Nephron progenitor cell (in vitro differentiated cells): ENCODE data around the gene CPEB4.

Experiments
- DNase-seq: peaks from one replicate; pipeline ENCODE4 v3.0.0; 2021
- H3K27ac Mint-ChIP-seq: 2 replicates; pipeline ENCODE4 v1.8.0; 2021; ENCODE audit warnings: mild to moderate bottlenecking, moderate library complexity, mixed read lengths
- H3K27me3 Mint-ChIP-seq: 2 replicates; pipeline ENCODE4 v1.8.0; 2021; ENCODE audit warnings: mild to moderate bottlenecking, low read depth, mixed read lengths; ENCODE audit not compliant: poor library complexity
- H3K36me3 Mint-ChIP-seq: 2 replicates; pipeline ENCODE4 v1.8.0; 2021; ENCODE audit warnings: low read depth, mixed read lengths
- H3K4me1 Mint-ChIP-seq: 2 replicates; pipeline ENCODE4 v1.8.0; 2021; ENCODE audit warnings: mixed read lengths
- H3K4me3 Mint-ChIP-seq: 2 replicates; pipeline ENCODE4 v1.8.0; 2021; ENCODE audit warnings: mild to moderate bottlenecking, moderate library complexity, mixed read lengths
- H3K9me3 Mint-ChIP-seq: 2 replicates; pipeline ENCODE4 v1.8.0; 2021; ENCODE audit warnings: mild to moderate bottlenecking, moderate library complexity, mixed read lengths
- TF ChIP-seq, protein P1 (sequence below): fragments of 200-600 bp; sonication (generic); IDR thresholded peaks from 2 replicates; pipeline ENCODE4 v1.5.0; 2021; ENCODE audit warnings: antibody characterized with exemption

CPEB4 gene

DNA sequence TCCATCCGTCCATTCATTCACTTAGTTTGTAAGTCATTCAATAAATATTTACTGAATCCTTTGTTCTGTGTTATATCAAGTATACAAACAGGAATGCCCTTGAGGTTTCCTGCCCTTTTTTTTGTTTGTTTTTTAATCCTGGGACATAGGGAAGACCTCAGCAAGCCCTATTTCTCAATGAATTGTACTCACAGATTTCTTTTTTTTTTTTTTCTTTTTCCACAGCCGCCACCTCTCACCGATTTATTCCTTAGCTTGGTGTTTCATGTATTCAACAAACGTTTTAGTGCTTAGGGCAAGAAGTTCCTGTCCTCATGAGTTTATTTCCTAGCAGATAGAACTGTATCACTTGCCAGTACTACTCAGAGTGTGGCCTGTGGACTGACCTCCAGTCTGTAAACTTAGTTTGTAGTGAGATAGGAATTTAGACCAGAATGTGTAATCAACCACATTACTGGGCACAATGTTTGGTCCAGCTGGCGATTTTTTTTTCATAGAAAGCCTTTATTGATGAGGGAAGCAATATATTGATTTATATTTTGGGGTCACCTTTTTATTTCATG is 65.5 kb downstream of the CPEB4 start:
- no peaks in the 10 kb centered on the region for H3K27me3 Mint-ChIP-seq
- H3K4me3 Mint-ChIP-seq = no peak overlapping the region
- TF ChIP-seq, protein P1, sequence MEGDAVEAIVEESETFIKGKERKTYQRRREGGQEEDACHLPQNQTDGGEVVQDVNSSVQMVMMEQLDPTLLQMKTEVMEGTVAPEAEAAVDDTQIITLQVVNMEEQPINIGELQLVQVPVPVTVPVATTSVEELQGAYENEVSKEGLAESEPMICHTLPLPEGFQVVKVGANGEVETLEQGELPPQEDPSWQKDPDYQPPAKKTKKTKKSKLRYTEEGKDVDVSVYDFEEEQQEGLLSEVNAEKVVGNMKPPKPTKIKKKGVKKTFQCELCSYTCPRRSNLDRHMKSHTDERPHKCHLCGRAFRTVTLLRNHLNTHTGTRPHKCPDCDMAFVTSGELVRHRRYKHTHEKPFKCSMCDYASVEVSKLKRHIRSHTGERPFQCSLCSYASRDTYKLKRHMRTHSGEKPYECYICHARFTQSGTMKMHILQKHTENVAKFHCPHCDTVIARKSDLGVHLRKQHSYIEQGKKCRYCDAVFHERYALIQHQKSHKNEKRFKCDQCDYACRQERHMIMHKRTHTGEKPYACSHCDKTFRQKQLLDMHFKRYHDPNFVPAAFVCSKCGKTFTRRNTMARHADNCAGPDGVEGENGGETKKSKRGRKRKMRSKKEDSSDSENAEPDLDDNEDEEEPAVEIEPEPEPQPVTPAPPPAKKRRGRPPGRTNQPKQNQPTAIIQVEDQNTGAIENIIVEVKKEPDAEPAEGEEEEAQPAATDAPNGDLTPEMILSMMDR = no peak
- H3K27ac Mint-ChIP-seq = no peak overlapping the region
- peaks cover 29% of the 10 kb centered on the region for H3K4me1 Mint-ChIP-seq
- H3K9me3 Mint-ChIP-seq = no peaks in the 10 kb centered on the region
- peaks cover 35% of the 10 kb centered on the region for H3K36me3 Mint-ChIP-seq
- DNase-seq = no peak

DNA sequence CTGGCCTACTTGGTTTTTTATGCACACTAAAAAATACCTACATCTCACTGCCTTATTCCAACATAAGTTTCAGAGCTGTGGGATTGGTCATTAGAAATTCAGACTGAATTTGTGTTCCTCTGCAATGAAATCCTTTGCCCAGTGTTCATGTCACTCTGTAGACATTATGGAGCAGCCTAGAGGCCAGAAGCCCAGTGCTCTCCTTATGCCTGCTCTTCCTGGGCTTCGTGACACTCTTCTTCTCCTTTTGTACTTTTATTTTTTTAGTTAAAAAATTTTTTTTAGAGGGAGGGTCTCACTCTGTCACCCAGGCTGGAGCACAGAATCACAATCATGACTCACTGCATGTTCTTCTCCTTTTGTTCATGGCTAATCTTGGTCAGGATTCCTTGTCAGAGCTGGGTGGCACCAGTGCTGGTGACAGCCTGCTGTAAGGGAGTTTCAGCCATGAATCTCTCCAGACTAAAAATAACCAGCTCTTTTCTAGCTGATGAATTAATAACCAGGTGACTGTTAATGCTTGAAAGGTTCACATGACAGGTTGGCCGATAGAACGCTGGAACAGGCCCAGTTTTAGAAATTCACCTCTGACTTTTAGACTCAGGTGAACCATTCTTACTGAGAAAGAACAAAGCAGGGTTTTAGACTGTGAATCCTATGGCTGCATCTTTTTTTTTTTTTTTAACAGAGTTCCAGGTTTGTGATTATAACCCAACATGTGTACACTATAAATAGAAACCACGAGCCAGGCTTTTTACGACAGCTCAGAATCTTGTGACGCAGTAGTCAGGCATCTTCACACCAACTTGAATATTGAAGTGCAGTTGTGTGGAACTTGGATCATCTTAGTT is 66.7 kb downstream of the CPEB4 start:
- Mint-ChIP-seq H3K27me3 (no peaks in the 10 kb centered on the region), H3K27ac (no peak overlapping the region), H3K4me1 (peaks cover 29% of the 10 kb centered on the region), H3K4me3 (no peak overlapping the region), H3K36me3 (peaks cover 28% of the 10 kb centered on the region), H3K9me3 (no peaks in the 10 kb centered on the region)
- TF ChIP-seq, protein P1 = no peak
- DNase-seq = no peak

DNA sequence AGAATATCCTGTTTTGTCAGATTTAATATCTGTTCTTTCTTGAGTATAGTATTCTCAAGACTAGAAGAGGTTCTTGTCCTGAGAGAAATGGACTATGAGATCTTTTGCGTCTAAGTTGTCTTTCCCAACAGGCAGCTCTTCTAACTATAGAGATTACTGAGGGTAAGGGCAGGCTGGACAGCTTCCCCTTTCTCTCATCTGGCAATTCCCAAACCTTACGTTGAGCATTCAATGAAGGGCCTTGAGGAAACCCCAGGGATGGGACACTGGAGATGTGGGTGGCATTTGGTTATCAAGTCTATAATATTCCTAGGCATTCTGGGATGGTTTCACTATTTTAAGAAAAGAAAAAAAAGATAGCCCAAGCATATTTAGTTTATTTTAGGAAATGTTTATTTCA is 72.8 kb downstream of the CPEB4 start:
- no peak overlapping the region for H3K4me3 Mint-ChIP-seq
- H3K9me3 Mint-ChIP-seq = no peaks in the 10 kb centered on the region
- TF ChIP-seq, protein P1 = no peak
- H3K36me3 Mint-ChIP-seq = no peaks in the 10 kb centered on the region
- H3K4me1 Mint-ChIP-seq = peaks cover 29% of the 10 kb centered on the region
- no peak for DNase-seq
- H3K27ac Mint-ChIP-seq = no peak overlapping the region
- no peaks in the 10 kb centered on the region for H3K27me3 Mint-ChIP-seq

DNA sequence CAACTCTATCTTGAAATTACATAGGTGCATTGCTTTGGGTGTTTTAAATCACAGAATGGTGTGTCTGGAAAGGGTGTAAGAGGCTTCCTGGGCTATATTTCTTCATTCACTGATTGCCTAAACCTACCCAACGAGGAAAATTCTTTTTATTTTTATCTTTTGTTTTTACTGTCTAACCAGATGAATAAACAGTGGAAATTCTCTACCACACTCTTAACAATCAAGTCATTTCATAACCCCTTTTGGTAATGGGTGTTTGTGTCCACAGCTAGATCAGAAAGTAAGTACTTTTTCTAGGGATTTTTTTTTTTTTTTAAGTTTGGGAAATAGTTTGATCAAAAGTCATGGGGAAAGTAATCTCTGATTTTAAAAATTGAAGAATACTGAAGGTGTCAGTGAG is 73.3 kb downstream of the CPEB4 start:
- H3K27me3 Mint-ChIP-seq = no peaks in the 10 kb centered on the region
- H3K36me3 Mint-ChIP-seq = no peaks in the 10 kb centered on the region
- no peak overlapping the region for H3K27ac Mint-ChIP-seq
- no peak for DNase-seq
- TF ChIP-seq, protein P1 = no peak
- no peaks in the 10 kb centered on the region for H3K9me3 Mint-ChIP-seq
- H3K4me1 Mint-ChIP-seq = peaks cover 26% of the 10 kb centered on the region
- no peak overlapping the region for H3K4me3 Mint-ChIP-seq

DNA sequence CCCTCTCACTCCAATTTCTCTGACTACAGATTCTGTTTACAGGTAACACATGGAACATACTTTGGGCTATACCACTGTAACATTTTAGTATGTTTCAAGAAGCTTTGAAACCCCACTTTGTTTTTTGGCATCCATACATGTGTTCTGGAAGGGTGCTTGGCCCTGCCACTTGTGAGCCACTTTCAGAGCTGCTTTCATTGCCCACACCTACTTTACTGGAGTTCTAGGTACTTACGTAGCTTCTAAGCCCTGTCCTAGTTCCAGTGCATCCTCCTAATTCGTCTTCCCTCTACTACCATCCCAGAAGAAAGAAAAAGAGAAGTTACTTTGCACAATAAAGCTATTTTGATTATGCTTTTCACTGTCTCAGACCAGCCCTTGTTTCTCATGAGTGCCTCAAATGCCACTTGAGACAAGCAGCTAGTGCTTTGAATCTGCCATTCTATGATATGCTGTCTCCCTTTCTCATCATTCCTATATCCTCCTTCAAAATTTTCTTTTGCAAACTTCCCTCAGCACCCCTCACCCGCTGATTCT is 74.4 kb downstream of the CPEB4 start:
- H3K36me3 Mint-ChIP-seq = no peaks in the 10 kb centered on the region
- H3K27ac Mint-ChIP-seq = peak overlapping the region; percentile 88
- no peaks in the 10 kb centered on the region for H3K9me3 Mint-ChIP-seq
- H3K4me1 Mint-ChIP-seq = peaks cover 31% of the 10 kb centered on the region
- DNase-seq = no peak
- TF ChIP-seq, protein P1 = no peak
- no peaks in the 10 kb centered on the region for H3K27me3 Mint-ChIP-seq
- H3K4me3 Mint-ChIP-seq = peak overlapping the region; percentile 81
